Gastrocnemius medialis (tissue), 4 donors: ENCODE data around the gene PTPRT.

Source experiments
- CTCF ChIP-seq, 5 experiments: fragments of 450-650 bp in 3 of 5; fragments of 200-600 bp in 2 of 5; sonication (generic) in 2 of 5; IDR thresholded peaks in 4 of 5; conservative IDR thresholded peaks in 1 of 5; 1 replicate in 4 of 5; 2 replicates in 1 of 5; pipeline ENCODE4 v1.5.1; 2016 to 2019; ENCODE audit warnings: antibody characterized with exemption in 5 of 5, mild to moderate bottlenecking in 3 of 5, moderate library complexity in 3 of 5
- POLR2A ChIP-seq, 2 donors: fragments of 450-650 bp; IDR thresholded peaks; one replicate each; pipeline ENCODE4 v1.6.1; 2017; ENCODE audit warnings: antibody characterized with exemption in 2 of 2, mild to moderate bottlenecking in 2 of 2, moderate library complexity in 2 of 2

- no peak for TF ChIP-seq CTCF (IDR thresholded peaks at IDR 0.05 in 4 of 5, conservative IDR thresholded peaks at IDR 0.05 in 1 of 5)
- no peak for TF ChIP-seq POLR2A (IDR thresholded peaks at IDR 0.05)
Observed at GRCh38 chr20:42706759-42707158, 482.9 kb downstream of the PTPRT start.
